Upper lobe of left lung (tissue), 6 donors: ENCODE measurements around the gene CHMP1B. TPM values are rescaled to one million over a fixed set of nuclear protein-coding genes. Genes with fewer than 3 reads are reported as not detected.

Experiments used
- ATAC-seq, 2 donors: fragments of 200-7000 bp; cut with Tn5 transposase; one replicate each; pipeline ENCODE4 v1.9.1; 2022; ENCODE audit warnings: mild to moderate bottlenecking in 2 of 2, moderate library complexity in 2 of 2; ENCODE audit not compliant: low FRiP score in 2 of 2
- DNase-seq, 2 donors: peaks; one replicate each; pipeline ENCODE4 v3.0.0-alpha.2; 2019 to 2020
- H3K27ac ChIP-seq, 4 donors: fragments of 200-600 bp; sonication (generic); one replicate each; pipeline ENCODE4 v1.5.1; 2016 to 2019
- H3K27me3 ChIP-seq, 4 donors: fragments of 200-600 bp; sonication (generic); one replicate each; pipeline ENCODE4 v1.5.1; 2017 to 2019
- H3K36me3 ChIP-seq, 4 donors: fragments of 200-600 bp; sonication (generic); one replicate each; pipeline ENCODE4 v1.5.1; 2016 to 2019
- H3K4me1 ChIP-seq, 4 donors: fragments of 200-600 bp; sonication (generic); one replicate each; pipeline ENCODE4 v1.5.1; 2018 to 2019
- H3K4me3 ChIP-seq, 4 donors: fragments of 200-600 bp; sonication (generic); one replicate each; pipeline ENCODE4 v1.5.1; 2017 to 2019; ENCODE audit warnings: mild to moderate bottlenecking in 2 of 4, moderate library complexity in 1 of 4
- H3K9me3 ChIP-seq, 4 donors: fragments of 200-600 bp; sonication (generic); one replicate each; pipeline ENCODE4 v1.5.1; 2018 to 2019
- CTCF ChIP-seq, 6 experiments: fragments of 450-650 bp in 4 of 6; fragments of 200-600 bp in 2 of 6; sonication (generic) in 2 of 6; IDR thresholded peaks; one replicate each; pipeline ENCODE4 v1.5.1; 2016 to 2019; ENCODE audit warnings: antibody characterized with exemption in 6 of 6
- EP300 ChIP-seq, 4 donors: sonication (generic); formaldehyde crosslinking; IDR thresholded peaks; one replicate each; pipeline ENCODE4 v1.5.1; 2017; ENCODE audit warnings: antibody characterized with exemption in 4 of 4, control low read depth in 2 of 4
- POLR2A ChIP-seq, 4 donors: fragments of 450-650 bp; IDR thresholded peaks; one replicate each; pipeline ENCODE4 v1.5.1; 2016 to 2017; ENCODE audit warnings: antibody characterized with exemption in 4 of 4, mild to moderate bottlenecking in 2 of 4
- POLR2AphosphoS5 ChIP-seq, 2 donors: sonication (generic); formaldehyde crosslinking; IDR thresholded peaks; one replicate each; pipeline ENCODE4 v1.5.1; 2017; ENCODE audit warnings: antibody characterized with exemption in 2 of 2
- WGBS, 2 donors: methylation state at CpG; one replicate each; pipeline ENCODE4 v1.1.5; 2017 to 2018; 5-methylcytosine and 5-hydroxymethylcytosine counted together
- total RNA-seq, 6 donors: library from RNA; depleted of rRNA in 4 of 6; stranded (reverse); fragments of >200 nt in 4 of 6; gene quantifications; one replicate each; pipeline versions ENCODE4 v1.1.0 to v1.2.1, GENCODE V29; 2016 to 2021
- donor health status: DM: no; HTN: no; CAD: no; lungs with moderate emphysema.
- donor health status: DM: no; HTN: yes; CAD: no; lungs with severe emphysema.

The CHMP1B gene
- total RNA-seq, 6 donors from 2014 or later: 29.3 to 61.4 (median 50.0) TPM

- DNase-seq (no peak), ATAC-seq (no peak)
- no peak for TF ChIP-seq CTCF (IDR thresholded peaks at IDR 0.05)
- no peak for TF ChIP-seq POLR2A (IDR thresholded peaks at IDR 0.05)
- TF ChIP-seq EP300 (IDR thresholded peaks at IDR 0.05): no peak
- TF ChIP-seq POLR2AphosphoS5 (IDR thresholded peaks at IDR 0.05): no peak
- no peak overlapping the region for H3K27ac ChIP-seq
- WGBS, 2 donors: 89 to 92% methylated on average over 3 of the region's 3 CpGs
- no peaks in the 10 kb centered on the region for H3K4me1 ChIP-seq
- no peak overlapping the region for H3K4me3 ChIP-seq
- H3K9me3 ChIP-seq: no peaks in the 10 kb centered on the region
- H3K36me3 ChIP-seq: no peaks in the 10 kb centered on the region
- no peaks in the 10 kb centered on the region for H3K27me3 ChIP-seq
These were observed 19.3 kb upstream of the CHMP1B start for GRCh38 chr18:11831921-11832320.

GRCh38 chr18:11834772-11835171, 16.4 kb upstream of the CHMP1B start:
- 70 to 80% methylated on average over 5 of the region's 5 CpGs for WGBS, 2 donors
- Histone ChIP-seq H3K4me3 (no peak overlapping the region), H3K36me3 (no peaks in the 10 kb centered on the region), H3K9me3 (no peaks in the 10 kb centered on the region), H3K27ac (no peak overlapping the region), H3K4me1 (no peaks in the 10 kb centered on the region), H3K27me3 (no peaks in the 10 kb centered on the region)
- TF ChIP-seq CTCF (IDR thresholded peaks at IDR 0.05) (no peak), POLR2AphosphoS5 (IDR thresholded peaks at IDR 0.05) (no peak), POLR2A (IDR thresholded peaks at IDR 0.05) (no peak), EP300 (IDR thresholded peaks at IDR 0.05) (no peak)
- DNase-seq: no peak
- no peak for ATAC-seq

- Histone ChIP-seq H3K36me3 (no peaks in the 10 kb centered on the region), H3K27ac (no peak overlapping the region), H3K27me3 (no peaks in the 10 kb centered on the region), H3K4me1 (no peaks in the 10 kb centered on the region), H3K9me3 (no peaks in the 10 kb centered on the region), H3K4me3 (no peak overlapping the region)
- 72 to 76% methylated on average over 6 of the region's 6 CpGs for WGBS, 2 donors
- no peak for TF ChIP-seq POLR2A (IDR thresholded peaks at IDR 0.05)
- no peak for TF ChIP-seq EP300 (IDR thresholded peaks at IDR 0.05)
- TF ChIP-seq CTCF (IDR thresholded peaks at IDR 0.05): no peak
- TF ChIP-seq POLR2AphosphoS5 (IDR thresholded peaks at IDR 0.05): no peak
- DNase-seq (no peak), ATAC-seq (no peak)
These were observed 11.7 kb upstream of the CHMP1B start for GRCh38 chr18:11839556-11839955.

- H3K4me1 ChIP-seq: no peaks in the 10 kb centered on the region
- H3K4me3 ChIP-seq: no peak overlapping the region
- DNase-seq: no peak
- WGBS, 2 donors: 55 to 56% methylated on average over 6 of the region's 6 CpGs
- no peaks in the 10 kb centered on the region for H3K27me3 ChIP-seq
- H3K9me3 ChIP-seq: no peaks in the 10 kb centered on the region
- H3K27ac ChIP-seq: no peak overlapping the region
- no peak for TF ChIP-seq POLR2A (IDR thresholded peaks at IDR 0.05)
- TF ChIP-seq POLR2AphosphoS5 (IDR thresholded peaks at IDR 0.05): no peak
- no peak for TF ChIP-seq CTCF (IDR thresholded peaks at IDR 0.05)
- no peak for TF ChIP-seq EP300 (IDR thresholded peaks at IDR 0.05)
- no peaks in the 10 kb centered on the region for H3K36me3 ChIP-seq
- ATAC-seq: no peak
These were observed 10.7 kb upstream of the CHMP1B start for GRCh38 chr18:11840493-11840892.

- WGBS, 2 donors: 73 to 84% methylated on average over 5 of the region's 5 CpGs
- H3K4me3 ChIP-seq: no peak overlapping the region
- no peaks in the 10 kb centered on the region for H3K4me1 ChIP-seq
- DNase-seq (no peak), ATAC-seq (no peak)
- no peaks in the 10 kb centered on the region for H3K9me3 ChIP-seq
- no peaks in the 10 kb centered on the region for H3K27me3 ChIP-seq
- no peaks in the 10 kb centered on the region for H3K36me3 ChIP-seq
- no peak overlapping the region for H3K27ac ChIP-seq
- TF ChIP-seq POLR2AphosphoS5 (IDR thresholded peaks at IDR 0.05): no peak
- no peak for TF ChIP-seq EP300 (IDR thresholded peaks at IDR 0.05)
- no peak for TF ChIP-seq POLR2A (IDR thresholded peaks at IDR 0.05)
- no peak for TF ChIP-seq CTCF (IDR thresholded peaks at IDR 0.05)
These were observed 8.7 kb upstream of the CHMP1B start for GRCh38 chr18:11842562-11842961.
